Measurements from ENCODE around the gene FBXO45.

GRCh38 chr3:196531418-196531817, 37.0 kb upstream of the FBXO45 start:
- TF ChIP-seq POLR2A (IDR thresholded peaks at IDR 0.05; ENCODE audit: borderline replicate concordance, extremely low read depth, insufficient read depth, insufficient read length) = no peak
- no peak for TF ChIP-seq ZNF274 (IDR thresholded peaks at IDR 0.05; ENCODE audit: low read depth, low read length)
- TF ChIP-seq CTCF (IDR thresholded peaks at IDR 0.05 in 2 of 3, conservative IDR thresholded peaks at IDR 0.05 in 1 of 3; ENCODE audit: borderline replicate concordance in 1 of 3, insufficient read depth in 1 of 3, low read depth in 2 of 3, low read length in 2 of 3) = no peak
- TF ChIP-seq RAD21 (IDR thresholded peaks at IDR 0.05; ENCODE audit: low read depth) = no peak
- TF ChIP-seq REST (IDR thresholded peaks at IDR 0.05; ENCODE audit: low read depth) = no peak
- no peak for TF ChIP-seq SP1 (IDR thresholded peaks at IDR 0.05; ENCODE audit: low read depth)
- TF ChIP-seq SRF (IDR thresholded peaks at IDR 0.05; ENCODE audit: low read depth) = no peak
- TF ChIP-seq EZH2 (IDR thresholded peaks at IDR 0.05) = no peak

Measured in HCT116 (cell line).